ENCODE data around the gene CRB1. TPM values are rescaled to one million over a fixed set of nuclear protein-coding genes. Genes with fewer than 3 reads are reported as not detected.

CRB1 gene
- total and polyA plus RNA-seq, 4 donors: 0.03 to 0.55 (median 0.30) TPM

- Histone ChIP-seq H3K27me3 (ENCODE audit: control insufficient read depth in 3 of 3, insufficient read depth in 3 of 3, low read length in 2 of 3) (no peaks in the 10 kb centered on the region), H3K9ac (ENCODE audit: insufficient read depth in 1 of 2, low read length in 2 of 2) (no peak overlapping the region), H3K27ac (ENCODE audit: low read depth in 1 of 2, low read length in 1 of 2) (no peak overlapping the region), H3K36me3 (ENCODE audit: control insufficient read depth in 4 of 4, insufficient read depth in 4 of 4, low read length in 4 of 4) (no peaks in the 10 kb centered on the region), H3K9me3 (ENCODE audit: control insufficient read depth in 4 of 4, insufficient read depth in 3 of 4, low read length in 3 of 4) (no peaks in the 10 kb centered on the region), H3K4me3 (no peak overlapping the region), H3K4me1 (ENCODE audit: control insufficient read depth in 5 of 5, insufficient read depth in 5 of 5, low read length in 5 of 5) (peaks cover 0 to 3% (median 0%) of the 10 kb centered on the region in 5 donors)
- 32 to 46% methylated on average over 2 of the region's 2 CpGs for WGBS, 2 donors
- ATAC-seq (ENCODE audit: insufficient read depth, low FRiP score): no peak
- no peak for DNase-seq
- no peak for TF ChIP-seq CTCF (IDR thresholded peaks at IDR 0.05; ENCODE audit: control extremely low read depth, extremely low read depth)
Measured at GRCh38 chr1:197342669-197343068, 74.6 kb downstream of the CRB1 start.

GRCh38 chr1:197343663-197344273 lies 75.7 kb downstream of the CRB1 start:
- WGBS, 2 donors: 22 to 52% methylated on average over 4 of the region's 4 CpGs
- Histone ChIP-seq H3K4me3 (no peak overlapping the region), H3K9me3 (ENCODE audit: control insufficient read depth in 4 of 4, insufficient read depth in 3 of 4, low read length in 3 of 4) (no peaks in the 10 kb centered on the region), H3K4me1 (ENCODE audit: control insufficient read depth in 5 of 5, insufficient read depth in 5 of 5, low read length in 5 of 5) (peaks cover 0 to 3% (median 0%) of the 10 kb centered on the region in 5 donors), H3K27me3 (ENCODE audit: control insufficient read depth in 3 of 3, insufficient read depth in 3 of 3, low read length in 2 of 3) (no peaks in the 10 kb centered on the region), H3K36me3 (ENCODE audit: control insufficient read depth in 4 of 4, insufficient read depth in 4 of 4, low read length in 4 of 4) (no peaks in the 10 kb centered on the region), H3K27ac (ENCODE audit: low read depth in 1 of 2, low read length in 1 of 2) (no peak overlapping the region), H3K9ac (ENCODE audit: insufficient read depth in 1 of 2, low read length in 2 of 2) (no peak overlapping the region)
- TF ChIP-seq CTCF (IDR thresholded peaks at IDR 0.05; ENCODE audit: control extremely low read depth, extremely low read depth): no peak
- ATAC-seq (ENCODE audit: insufficient read depth, low FRiP score) (no peak), DNase-seq (peak in 2 of 3 donors; percentile 16 to 20)

- WGBS, 2 donors: 75 to 86% methylated on average over 2 of the region's 2 CpGs
- H3K36me3 ChIP-seq (ENCODE audit: control insufficient read depth in 4 of 4, insufficient read depth in 4 of 4, low read length in 4 of 4): no peaks in the 10 kb centered on the region
- no peak overlapping the region for H3K9ac ChIP-seq (ENCODE audit: insufficient read depth in 1 of 2, low read length in 2 of 2)
- no peak for TF ChIP-seq CTCF (IDR thresholded peaks at IDR 0.05; ENCODE audit: control extremely low read depth, extremely low read depth)
- H3K4me1 ChIP-seq (ENCODE audit: control insufficient read depth in 5 of 5, insufficient read depth in 5 of 5, low read length in 5 of 5): no peaks in the 10 kb centered on the region
- H3K9me3 ChIP-seq (ENCODE audit: control insufficient read depth in 4 of 4, insufficient read depth in 3 of 4, low read length in 3 of 4): no peaks in the 10 kb centered on the region
- H3K27me3 ChIP-seq (ENCODE audit: control insufficient read depth in 3 of 3, insufficient read depth in 3 of 3, low read length in 2 of 3): no peaks in the 10 kb centered on the region
- H3K27ac ChIP-seq (ENCODE audit: low read depth in 1 of 2, low read length in 1 of 2): no peak overlapping the region
- ATAC-seq (ENCODE audit: insufficient read depth, low FRiP score) (no peak), DNase-seq (no peak)
- H3K4me3 ChIP-seq: no peak overlapping the region
Measured at GRCh38 chr1:197351821-197352440, 83.9 kb downstream of the CRB1 start.

Data from lung (tissue), 12 donors.